GM18867 (cell line): ENCODE data around the gene SYMPK.
A peak's percentile ranks its signal among the peaks of the same experiment; 100 is the strongest.
"Not testable (repeated sequence)": the region's sequence is repeated elsewhere in the genome, so short reads cannot be mapped to it uniquely, and the experiment has no call there.

Source experiments
- ATAC-seq: cut with Tn5 transposase; IDR thresholded peaks from one replicate; pipeline ENCODE4 v1.9.1; 2021; ENCODE audit warnings: mild to moderate bottlenecking, moderate library complexity; ENCODE audit not compliant: unreplicated experiment

Gene SYMPK

GRCh38 chr19:45809643-45810159 is 53.2 kb downstream of the SYMPK start:
- ATAC-seq = no peak

GRCh38 chr19:45805719-45806118 is 57.2 kb downstream of the SYMPK start:
- ATAC-seq = no peak

GRCh38 chr19:45804959-45805230 is 58.1 kb downstream of the SYMPK start:
- ATAC-seq = no peak

- ATAC-seq = no peak
Measured at GRCh38 chr19:45804140-45804958, 58.6 kb downstream of the SYMPK start.

- no peak for ATAC-seq
Measured at GRCh38 chr19:45801603-45802175, 61.3 kb downstream of the SYMPK start.

- no peak for ATAC-seq
Measured at GRCh38 chr19:45800070-45800553, 62.8 kb downstream of the SYMPK start.

- ATAC-seq = not testable (repeated sequence)
Measured at GRCh38 chr19:45799541-45799940, 63.4 kb downstream of the SYMPK start.

- ATAC-seq = no peak
Measured at GRCh38 chr19:45798995-45799517, 63.9 kb downstream of the SYMPK start.

GRCh38 chr19:45794627-45795026 is 68.3 kb downstream of the SYMPK start:
- ATAC-seq = no peak

GRCh38 chr19:45793876-45794275 is 69.1 kb downstream of the SYMPK start:
- ATAC-seq = no peak

GRCh38 chr19:45793178-45793564 is 69.8 kb downstream of the SYMPK start:
- no peak for ATAC-seq

- ATAC-seq = peak; percentile 93
Measured at GRCh38 chr19:45792470-45793177, 70.3 kb downstream of the SYMPK start, which contains the start of gene DMWD. Gene DMWD, minus strand, starts transcription at chr19:45792845. Its CDS starts 89 bp downstream, at chr19:45792756.

GRCh38 chr19:45791744-45792469 is 71.0 kb downstream of the SYMPK start:
- no peak for ATAC-seq

GRCh38 chr19:45790942-45791341 is 72.0 kb downstream of the SYMPK start:
- ATAC-seq = no peak

GRCh38 chr19:45789035-45789786 is 73.7 kb downstream of the SYMPK start:
- no peak for ATAC-seq

GRCh38 chr19:45786533-45786894 is 76.4 kb downstream of the SYMPK start:
- no peak for ATAC-seq

GRCh38 chr19:45785781-45786532 is 77.0 kb downstream of the SYMPK start:
- no peak for ATAC-seq

- ATAC-seq = no peak
Measured at GRCh38 chr19:45785097-45785496, 77.8 kb downstream of the SYMPK start.

GRCh38 chr19:45784096-45784495 is 78.9 kb downstream of the SYMPK start:
- no peak for ATAC-seq
